HG03097 (cell line): Measurements from ENCODE around the gene TBCEL.
"Not testable (repeated sequence)": the region's sequence is repeated elsewhere in the genome, so short reads cannot be mapped to it uniquely, and the experiment has no call there.

Experiments used
- ATAC-seq: cut with Tn5 transposase; IDR thresholded peaks from one replicate; pipeline ENCODE4 v1.9.1; 2021; ENCODE audit not compliant: unreplicated experiment, low FRiP score

The TBCEL gene

GRCh38 chr11:121023848-121024751, at the start of gene TBCEL:
TBCEL (plus strand) TSS chr11:121024102; CDS start chr11:121045691, 21,589 bp downstream.
- ATAC-seq, result peak; percentile 94

- no peak for ATAC-seq
These were observed 49.4 kb upstream of the TBCEL start for GRCh38 chr11:120974466-120974865.

GRCh38 chr11:120974965-120975364, 48.9 kb upstream of the TBCEL start:
- no peak for ATAC-seq

GRCh38 chr11:120977266-120978137, 46.4 kb upstream of the TBCEL start:
- no peak for ATAC-seq

- ATAC-seq, result no peak
These were observed 45.2 kb upstream of the TBCEL start for GRCh38 chr11:120978701-120979100.

- ATAC-seq, result no peak
These were observed 38.0 kb upstream of the TBCEL start for GRCh38 chr11:120985718-120986569.

- ATAC-seq, result no peak
These were observed 35.3 kb upstream of the TBCEL start for GRCh38 chr11:120988603-120989002.

GRCh38 chr11:120991830-120992686, 31.8 kb upstream of the TBCEL start:
- no peak for ATAC-seq

- ATAC-seq, result no peak
These were observed 29.6 kb upstream of the TBCEL start for GRCh38 chr11:120994091-120994859.

GRCh38 chr11:120995184-120995583, 28.7 kb upstream of the TBCEL start:
- ATAC-seq, result no peak

GRCh38 chr11:120996973-120997372, 26.9 kb upstream of the TBCEL start:
- no peak for ATAC-seq

- no peak for ATAC-seq
These were observed 25.3 kb upstream of the TBCEL start for GRCh38 chr11:120998581-120998980.

- no peak for ATAC-seq
These were observed 19.6 kb upstream of the TBCEL start for GRCh38 chr11:121004206-121004840.

GRCh38 chr11:121006922-121007321, 17.0 kb upstream of the TBCEL start:
- no peak for ATAC-seq

GRCh38 chr11:121008551-121008950, 15.4 kb upstream of the TBCEL start:
- ATAC-seq, result no peak

GRCh38 chr11:121012091-121012490, 11.8 kb upstream of the TBCEL start:
- ATAC-seq, result no peak

GRCh38 chr11:121018746-121019145, 5.2 kb upstream of the TBCEL start:
- no peak for ATAC-seq

- ATAC-seq, result not testable (repeated sequence)
These were observed 2.2 kb upstream of the TBCEL start for GRCh38 chr11:121021718-121022117.
